H1 (cell line): ENCODE data around the gene DNAJB14. TPM values are rescaled to one million over a fixed set of nuclear protein-coding genes. Genes with fewer than 3 reads are reported as not detected.

Source experiments
- ASH2L ChIP-seq: fragments of 200-600, 300-600 bp; sonication (generic); IDR thresholded peaks from one replicate; pipeline ENCODE4 v1.7.1; 2017; ENCODE audit warnings: low read length
- CREB1 ChIP-seq: IDR thresholded peaks from 2 replicates; pipeline ENCODE4 v1.6.1; 2012; ENCODE audit warnings: inconsistent platforms
- EGR1 ChIP-seq: IDR thresholded peaks from 2 replicates; pipeline ENCODE4 v1.6.1; 2011; ENCODE audit warnings: low read depth, low read length, borderline replicate concordance
- SAP30 ChIP-seq: fragments of 300-600 bp; sonication (generic); IDR thresholded peaks from 2 replicates; pipeline ENCODE4 v1.7.1; 2012; ENCODE audit warnings: low read length, moderate library complexity, mild to moderate bottlenecking, inconsistent platforms; ENCODE audit not compliant: insufficient read depth, insufficient replicate concordance
- SP2 ChIP-seq: IDR thresholded peaks from 2 replicates; pipeline ENCODE4 v1.6.1; 2012; ENCODE audit warnings: mild to moderate bottlenecking, low read length, inconsistent platforms
- TAF1 ChIP-seq: IDR thresholded peaks from 2 replicates; pipeline ENCODE4 v1.6.1; 2011; ENCODE audit warnings: mild to moderate bottlenecking, low read depth, low read length
- TBP ChIP-seq: IDR thresholded peaks from 2 replicates; pipeline ENCODE4 v1.6.1; 2011; ENCODE audit warnings: low read depth, low read length, improper control_type of control experiment
- polyA plus RNA-seq, 7 experiments: library from polyadenylated mRNA; depleted of rRNA in 3 of 7; stranded (reverse) in 5 of 7; unstranded in 2 of 7; fragments of >200 nt in 5 of 7; fragments of 200-250 nt in 2 of 7; gene quantifications; 1 replicate in 5 of 7; 2 replicates in 1 of 7; 4 replicates in 1 of 7; pipeline versions ENCODE4 v1.2.1 to v1.2.3, GENCODE V29; 2011 to 2013; ENCODE audit warnings: missing spikeins in 2 of 7, mixed read lengths in 2 of 7
- total RNA-seq: library from RNA; stranded (reverse); fragmentation: NEBNext Ultra II Directional; extraction: Animal tissue kit (Norgen Biotek cat#: 25700); gene quantifications from 2 replicates; pipeline ENCODE4 v1.2.1, GENCODE V29; 2021
- TF ChIP-seq, protein P1 (sequence below): IDR thresholded peaks from 2 replicates; pipeline ENCODE4 v1.6.1; 2012; ENCODE audit warnings: inconsistent platforms

DNAJB14 gene
- total and polyA plus RNA-seq, 2 of the 8 experiments (the other 6 are each of a cell fraction or from before 2014, with no cell fraction given) = 3.4 to 35.4 TPM

DNA sequence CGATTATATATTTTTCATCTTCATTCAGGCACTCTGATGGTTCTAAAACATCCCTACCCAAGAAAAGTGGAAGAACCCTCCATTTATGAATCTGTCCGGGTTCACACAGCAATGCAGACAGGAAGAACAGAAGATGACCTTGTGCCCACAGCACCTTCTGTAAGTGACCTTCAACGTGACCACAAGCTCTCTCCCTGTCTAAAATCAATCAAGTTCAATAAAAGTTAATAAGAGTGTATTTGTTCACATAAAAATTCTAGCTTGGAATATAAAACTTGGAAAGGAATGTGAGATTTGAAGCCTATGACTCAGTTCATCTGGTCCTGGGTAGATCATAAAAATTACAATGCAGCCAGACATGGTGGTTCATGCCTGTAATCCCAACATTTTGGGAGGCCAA lies 93.2 kb downstream of the DNAJB14 start (continued):
- TF ChIP-seq SP2 = no peak
- TF ChIP-seq, protein P1, sequence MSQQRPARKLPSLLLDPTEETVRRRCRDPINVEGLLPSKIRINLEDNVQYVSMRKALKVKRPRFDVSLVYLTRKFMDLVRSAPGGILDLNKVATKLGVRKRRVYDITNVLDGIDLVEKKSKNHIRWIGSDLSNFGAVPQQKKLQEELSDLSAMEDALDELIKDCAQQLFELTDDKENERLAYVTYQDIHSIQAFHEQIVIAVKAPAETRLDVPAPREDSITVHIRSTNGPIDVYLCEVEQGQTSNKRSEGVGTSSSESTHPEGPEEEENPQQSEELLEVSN = no peak
- TF ChIP-seq TBP = no peak
- TF ChIP-seq SAP30 = no peak
- TF ChIP-seq TAF1 = no peak
- no peak for TF ChIP-seq CREB1
- no peak for TF ChIP-seq EGR1
- TF ChIP-seq ASH2L = no peak
